HCT116 (cell line): Measurements from ENCODE around the gene CLEC16A. TPM values are rescaled to one million over a fixed set of nuclear protein-coding genes. Genes with fewer than 3 reads are reported as not detected.

Source experiments
- ATAC-seq: fragments of 200-7000 bp; cut with Tn5 transposase; 2 replicates; pipeline ENCODE4 v1.9.1; 2020; ENCODE audit warnings: mild to moderate bottlenecking, moderate library complexity
- BruUV-seq: library from RNA; stranded (reverse); fragments of 400-500 nt; replicated peaks from 2 replicates; lab custom pipeline; 2021; lab: Mats Ljungman, UMichigan
- CTCF ChIA-PET: fragments of 300-600 bp; sonication (Branson Sonifier 250); formaldehyde crosslinking; loops from one replicate; lab custom pipeline; 2021; ENCODE audit warnings: antibody characterized with exemption; lab: Charles Lee
- POLR2A ChIA-PET: fragments of 300-600, 350-600 bp; sonication (Branson Sonifier 250); formaldehyde crosslinking; loops from one replicate; lab custom pipeline; 2021; ENCODE audit warnings: antibody characterized with exemption; lab: Charles Lee
- RAD21 ChIA-PET, 2 experiments: fragments of 300-600 bp; sonication (Branson Sonifier 250); formaldehyde crosslinking; loops; one replicate each; lab custom pipeline; 2023; ENCODE audit warnings: low total read pairs in 2 of 2; ENCODE audit not compliant: uncharacterized antibody in 2 of 2, unreplicated experiment in 2 of 2, low non-redundant PET in 1 of 2; lab: Charles Lee
- DNase-seq: peaks from one replicate; pipeline ENCODE4 v3.0.0-alpha.2; 2010; ENCODE audit warnings: low read depth, low spot score
- H2AFZ ChIP-seq: fragments of 200-600 bp; shearing (Covaris generic), sonication (generic); 2 replicates; pipeline ENCODE4 v1.6.1; 2017; ENCODE audit warnings: low read depth, mixed run types, mixed read lengths, antibody characterized with exemption, low read length; ENCODE audit not compliant: poor library complexity, severe bottlenecking
- H3K27ac ChIP-seq: 2 replicates; pipeline ENCODE4 v1.5.1; 2012; ENCODE audit warnings: low read depth, low read length
- H3K27me3 ChIP-seq: fragments of 200-600 bp; sonication (generic); 2 replicates; pipeline ENCODE4 v1.6.1; 2016; ENCODE audit warnings: mixed run types, low read length, mixed read lengths; ENCODE audit not compliant: insufficient read depth
- H3K36me3 ChIP-seq, 2 experiments: fragments of 200-500 bp in 1 of 2; fragments of 200-600 bp in 1 of 2; sonication (Bioruptor generic) in 1 of 2; sonication (generic) in 1 of 2; 2 replicates each; pipeline versions ENCODE4 v1.5.1 to v1.6.1; 2014 to 2016; ENCODE audit warnings: low read length in 2 of 2, inconsistent platforms in 1 of 2, mixed read lengths in 1 of 2, mixed run types in 1 of 2; ENCODE audit not compliant: insufficient read depth in 2 of 2, control insufficient read depth in 1 of 2
- H3K4me1 ChIP-seq, 2 experiments: fragments of 200-600 bp in 1 of 2; sonication (generic) in 1 of 2; 2 replicates each; pipeline versions ENCODE4 v1.5.1 to v1.6.1; 2012 to 2017; ENCODE audit warnings: low read length in 2 of 2, inconsistent platforms in 1 of 2, mild to moderate bottlenecking in 1 of 2, mixed read lengths in 1 of 2, mixed run types in 1 of 2, moderate library complexity in 1 of 2; ENCODE audit not compliant: insufficient read depth in 2 of 2, control insufficient read depth in 1 of 2
- H3K4me2 ChIP-seq: fragments of 200-600 bp; sonication (generic); 2 replicates; pipeline ENCODE4 v1.6.1; 2017; ENCODE audit warnings: mixed run types, low read length, mixed read lengths
- H3K4me3 ChIP-seq, 2 experiments: fragments of 200-600 bp in 1 of 2; sonication (generic) in 1 of 2; replicated peaks in 1 of 2; 2 replicates each; pipeline ENCODE4 v1.5.1; 2011 to 2016; ENCODE audit warnings: low read length in 2 of 2, control low read depth in 1 of 2, low read depth in 1 of 2, mild to moderate bottlenecking in 1 of 2, mixed read lengths in 1 of 2, mixed run types in 1 of 2
- H3K79me2 ChIP-seq: fragments of 200-600 bp; sonication (generic); 2 replicates; pipeline ENCODE4 v1.6.1; 2017; ENCODE audit warnings: mild to moderate bottlenecking, mixed run types, low read length, moderate library complexity, mixed read lengths; ENCODE audit not compliant: insufficient read depth
- H3K9ac ChIP-seq: fragments of 200-600 bp; sonication (generic); 2 replicates; pipeline ENCODE4 v1.6.1; 2016; ENCODE audit warnings: low read length, mixed read lengths
- H3K9me2 ChIP-seq: fragments of 200-600 bp; sonication (generic), shearing (Covaris generic); 2 replicates; pipeline ENCODE4 v1.6.1; 2017; ENCODE audit warnings: mixed run types, mild to moderate bottlenecking, moderate library complexity; ENCODE audit not compliant: insufficient read depth
- H3K9me3 ChIP-seq, 2 experiments: fragments of 200-500 bp in 1 of 2; fragments of 200-600 bp in 1 of 2; sonication (Bioruptor generic) in 1 of 2; sonication (generic) in 1 of 2; 2 replicates each; pipeline ENCODE4 v1.6.1; 2014 to 2017; ENCODE audit warnings: low read length in 2 of 2, mixed read lengths in 2 of 2, inconsistent platforms in 1 of 2, low read depth in 1 of 2, mild to moderate bottlenecking in 1 of 2, mixed run types in 1 of 2, moderate library complexity in 1 of 2; ENCODE audit not compliant: control insufficient read depth in 1 of 2, insufficient read depth in 1 of 2
- H4K20me1 ChIP-seq: fragments of 200-600 bp; sonication (generic), shearing (Covaris generic); 2 replicates; pipeline ENCODE4 v1.6.1; 2017; ENCODE audit warnings: mixed run types, mild to moderate bottlenecking, moderate library complexity; ENCODE audit not compliant: insufficient read depth
- ATF3 ChIP-seq: IDR thresholded peaks from 2 replicates; pipeline ENCODE4 v1.6.1; 2012
- CBX3 ChIP-seq: IDR thresholded peaks from 2 replicates; pipeline ENCODE4 v1.6.1; 2012; ENCODE audit warnings: low read depth
- CEBPB ChIP-seq: IDR thresholded peaks from 2 replicates; pipeline ENCODE4 v1.6.1; 2012; ENCODE audit warnings: low read depth
- CTCF ChIP-seq, 3 experiments: fragments of 200-600 bp in 1 of 3; sonication (generic) in 1 of 3; IDR thresholded peaks in 2 of 3; conservative IDR thresholded peaks in 1 of 3; 2 replicates each; pipeline ENCODE4 v1.5.1; 2012 to 2017; ENCODE audit warnings: low read depth in 2 of 3, low read length in 2 of 3, antibody characterized with exemption in 1 of 3, borderline replicate concordance in 1 of 3, control low read depth in 1 of 3, mild to moderate bottlenecking in 1 of 3, mixed read lengths in 1 of 3, mixed run types in 1 of 3, moderate library complexity in 1 of 3; ENCODE audit not compliant: insufficient read depth in 1 of 3
- EGR1 ChIP-seq: IDR thresholded peaks from 2 replicates; pipeline ENCODE4 v1.6.1; 2012; ENCODE audit warnings: low read depth
- ELF1 ChIP-seq: IDR thresholded peaks from 2 replicates; pipeline ENCODE4 v1.6.1; 2012; ENCODE audit warnings: low read depth, borderline replicate concordance
- EZH2 ChIP-seq: fragments of 200-600 bp; sonication (generic); IDR thresholded peaks from 2 replicates; pipeline ENCODE4 v1.6.1; 2017; ENCODE audit warnings: antibody characterized with exemption, mixed run types
- FOSL1 ChIP-seq: IDR thresholded peaks from 2 replicates; pipeline ENCODE4 v1.6.1; 2012; ENCODE audit warnings: low read depth
- JUND ChIP-seq: IDR thresholded peaks from 2 replicates; pipeline ENCODE4 v1.6.1; 2012
- REST ChIP-seq: IDR thresholded peaks from 2 replicates; pipeline ENCODE4 v1.6.1; 2012; ENCODE audit warnings: low read depth
- SP1 ChIP-seq: IDR thresholded peaks from 2 replicates; pipeline ENCODE4 v1.6.1; 2012; ENCODE audit warnings: low read depth
- SRF ChIP-seq: IDR thresholded peaks from 2 replicates; pipeline ENCODE4 v1.6.1; 2012; ENCODE audit warnings: low read depth
- TCF7L2 ChIP-seq: IDR thresholded peaks from 2 replicates; pipeline ENCODE4 v1.7.0; 2011; ENCODE audit warnings: borderline replicate concordance, inconsistent platforms; ENCODE audit not compliant: insufficient read depth, insufficient read length; ENCODE audit errors: extremely low read depth
- YY1 ChIP-seq: IDR thresholded peaks from 2 replicates; pipeline ENCODE4 v1.6.1; 2011; ENCODE audit warnings: low read length, low read depth, moderate library complexity, mild to moderate bottlenecking; ENCODE audit not compliant: insufficient replicate concordance; ENCODE audit errors: extremely low read depth
- ZFX ChIP-seq: fragments of 450-650 bp; IDR thresholded peaks from 2 replicates; pipeline ENCODE4 v1.6.1; 2017
- intact Hi-C: fragments of 100-400 bp; cut with micrococcal nuclease; formaldehyde crosslinking; loops from 2 replicates; pipeline ENCODE4 v1.10.0; 2022
- total RNA-seq: library from RNA; stranded (reverse); gene quantifications from one replicate; pipeline ENCODE4 v1.2.1, GENCODE V29; 2021; ENCODE audit not compliant: unreplicated experiment

CLEC16A gene
- total RNA-seq, 1 experiment from 2014 or later, result 18.0 TPM

GRCh38 chr16:10933865-10934264, 10.5 kb upstream of the CLEC16A start:
- Histone ChIP-seq H3K4me3 (no peak overlapping the region), H2AFZ (no peak overlapping the region)
- TF ChIP-seq ELF1 (no peak), YY1 (no peak), TCF7L2 (no peak), ATF3 (no peak), ZFX (no peak), SP1 (no peak), FOSL1 (no peak)
- TF ChIP-seq, all 23 proteins: peak for 0
- intact Hi-C loops, result no loop called here
- Histone ChIP-seq H3K79me2 (peaks cover 67% of the 10 kb centered on the region), H3K9ac (no peak overlapping the region), H3K27ac (no peak overlapping the region), H3K36me3 (peaks cover 10 to 32% of the 10 kb centered on the region in 2 experiments; a peak in 3 of 4 replicates), H3K27me3 (no peaks in the 10 kb centered on the region), H4K20me1 (0 out of 2 replicates have a peak, but pooled peaks cover 7% of the 10 kb centered on the region), H3K4me1 (no peaks in the 10 kb centered on the region), H3K9me2 (no peaks in the 10 kb centered on the region), H3K9me3 (no peaks in the 10 kb centered on the region), H3K4me2 (no peak overlapping the region)
- ATAC-seq (no peak), DNase-seq (no peak)
- ChIA-PET CTCF (no interaction called here), POLR2A (no interaction called here), RAD21 (no interaction called here)
- BruUV-seq, result no TSS peak

- H3K4me3 ChIP-seq, result no peak overlapping the region
- H3K36me3 ChIP-seq, result peaks cover 12 to 39% of the 10 kb centered on the region in 2 experiments; a peak in 3 of 4 replicates
- ChIA-PET CTCF (no interaction called here), RAD21 (no interaction called here), POLR2A (no interaction called here)
- H3K4me1 ChIP-seq, result no peaks in the 10 kb centered on the region
- intact Hi-C loops, result no loop called here
- peaks cover 73% of the 10 kb centered on the region for H3K79me2 ChIP-seq
- no peaks in the 10 kb centered on the region for H3K9me2 ChIP-seq
- no peak overlapping the region for H3K27ac ChIP-seq
- no peaks in the 10 kb centered on the region for H3K9me3 ChIP-seq
- H3K27me3 ChIP-seq, result no peaks in the 10 kb centered on the region
- no peak for ATAC-seq
- DNase-seq, result no peak
- no peak overlapping the region for H3K9ac ChIP-seq
- no TSS peak for BruUV-seq
- H3K4me2 ChIP-seq, result no peak overlapping the region
- H2AFZ ChIP-seq, result no peak overlapping the region
- H4K20me1 ChIP-seq, result 0 out of 2 replicates have a peak, but pooled peaks cover 7% of the 10 kb centered on the region
- TF ChIP-seq ATF3, result no peak
- TF ChIP-seq FOSL1, result no peak
- no peak for TF ChIP-seq SRF
- no peak for TF ChIP-seq REST
- no peak for TF ChIP-seq CBX3
- TF ChIP-seq JUND, result no peak
- TF ChIP-seq CTCF (IDR thresholded peaks at IDR 0.05 in 2 of 3, conservative IDR thresholded peaks at IDR 0.05 in 1 of 3; ENCODE audit: borderline replicate concordance in 1 of 3, insufficient read depth in 1 of 3, low read depth in 2 of 3, low read length in 2 of 3), result no peak
- no peak for TF ChIP-seq EGR1
- TF ChIP-seq EZH2, result no peak
- TF ChIP-seq CEBPB, result no peak
These were observed 9.8 kb upstream of the CLEC16A start for GRCh38 chr16:10934325-10935107.
